HG03558 (cell line): ENCODE measurements around the gene GRHL3.

Source experiments
- ATAC-seq: cut with Tn5 transposase; IDR thresholded peaks from one replicate; pipeline ENCODE4 v1.9.1; 2021; ENCODE audit warnings: moderate number of reproducible peaks; ENCODE audit not compliant: unreplicated experiment; ENCODE audit errors: extremely low read depth

GRHL3 gene

GRCh38 chr1:24338447-24338846, 19.3 kb downstream of the GRHL3 start:
- no peak for ATAC-seq

- ATAC-seq: no peak
Observed at GRCh38 chr1:24339996-24340395, 20.8 kb downstream of the GRHL3 start.

- ATAC-seq: no peak
Observed at GRCh38 chr1:24340770-24341169, 21.6 kb downstream of the GRHL3 start.

GRCh38 chr1:24341260-24341659, 22.1 kb downstream of the GRHL3 start:
- ATAC-seq: no peak

GRCh38 chr1:24343412-24344089, 24.4 kb downstream of the GRHL3 start:
- ATAC-seq: no peak

GRCh38 chr1:24344090-24344742, 25.1 kb downstream of the GRHL3 start:
- ATAC-seq: no peak

- ATAC-seq: no peak
Observed at GRCh38 chr1:24345334-24345733, 26.2 kb downstream of the GRHL3 start.

GRCh38 chr1:24347159-24347934, 28.2 kb downstream of the GRHL3 start:
- no peak for ATAC-seq

- ATAC-seq: no peak
Observed at GRCh38 chr1:24348196-24348595, 29.0 kb downstream of the GRHL3 start.

- ATAC-seq: no peak
Observed at GRCh38 chr1:24349891-24350290, 30.7 kb downstream of the GRHL3 start.

- ATAC-seq: no peak
Observed at GRCh38 chr1:24351247-24351646, 32.1 kb downstream of the GRHL3 start.

- ATAC-seq: no peak
Observed at GRCh38 chr1:24351918-24352627, 32.9 kb downstream of the GRHL3 start.

- no peak for ATAC-seq
Observed at GRCh38 chr1:24353292-24353891, 34.2 kb downstream of the GRHL3 start.

GRCh38 chr1:24355466-24355865, 36.3 kb downstream of the GRHL3 start:
- ATAC-seq: no peak

- ATAC-seq: no peak
Observed at GRCh38 chr1:24357038-24357437, 37.9 kb downstream of the GRHL3 start.

GRCh38 chr1:24360681-24361080, 41.5 kb downstream of the GRHL3 start:
- ATAC-seq: no peak

- no peak for ATAC-seq
Observed at GRCh38 chr1:24361811-24362210, 42.7 kb downstream of the GRHL3 start.

- no peak for ATAC-seq
Observed at GRCh38 chr1:24362396-24362795, 43.2 kb downstream of the GRHL3 start.

GRCh38 chr1:24362982-24363614, 43.9 kb downstream of the GRHL3 start:
- no peak for ATAC-seq

- no peak for ATAC-seq
Observed at GRCh38 chr1:24363994-24364393, 44.8 kb downstream of the GRHL3 start.
